GM23248 (cell line): ENCODE results near the gene LFNG. TPM values are rescaled to one million over a fixed set of nuclear protein-coding genes. Genes with fewer than 3 reads are reported as not detected.

ENCODE experiments used
- DNase-seq: peaks from one replicate; pipeline ENCODE4 v3.0.0-alpha.2; 2015
- H2AFZ ChIP-seq: fragments of 200-600 bp; sonication (generic); 2 replicates; pipeline ENCODE4 v1.6.1; 2016; ENCODE audit warnings: antibody characterized with exemption
- H3F3A ChIP-seq: fragments of 200-600 bp; sonication (generic); 2 replicates; pipeline ENCODE4 v1.6.1; 2016; ENCODE audit warnings: mild to moderate bottlenecking, antibody characterized with exemption, mixed run types; ENCODE audit not compliant: insufficient read depth
- H3K27ac ChIP-seq: fragments of 200-600 bp; sonication (generic); 2 replicates; pipeline ENCODE4 v1.5.1; 2016; ENCODE audit warnings: mild to moderate bottlenecking
- H3K27me3 ChIP-seq: fragments of 200-600 bp; sonication (generic); replicated peaks from 2 replicates; pipeline ENCODE4 v1.6.1; 2016; ENCODE audit warnings: mild to moderate bottlenecking; ENCODE audit not compliant: insufficient read depth
- H3K36me3 ChIP-seq: fragments of 200-600 bp; sonication (generic); 2 replicates; pipeline ENCODE4 v1.6.1; 2016; ENCODE audit warnings: low read depth, mild to moderate bottlenecking
- H3K4me1 ChIP-seq: fragments of 200-600 bp; sonication (generic); 2 replicates; pipeline ENCODE4 v1.6.1; 2016; ENCODE audit warnings: mild to moderate bottlenecking; ENCODE audit not compliant: insufficient read depth
- H3K4me2 ChIP-seq: fragments of 200-600 bp; sonication (generic); one replicate; pipeline ENCODE4 v1.6.1; 2016; ENCODE audit warnings: mild to moderate bottlenecking; ENCODE audit not compliant: unreplicated experiment
- H3K4me3 ChIP-seq: fragments of 200-600 bp; sonication (generic); 2 replicates; pipeline ENCODE4 v1.5.1; 2016; ENCODE audit warnings: mild to moderate bottlenecking
- H3K79me2 ChIP-seq: fragments of 200-600 bp; sonication (generic); 2 replicates; pipeline ENCODE4 v1.6.1; 2016; ENCODE audit warnings: mild to moderate bottlenecking; ENCODE audit not compliant: insufficient read depth
- H3K9ac ChIP-seq: fragments of 200-600 bp; sonication (generic); 2 replicates; pipeline ENCODE4 v1.6.1; 2016; ENCODE audit warnings: mild to moderate bottlenecking
- H3K9me2 ChIP-seq: fragments of 200-600 bp; sonication (generic); 2 replicates; pipeline ENCODE4 v1.6.1; 2016; ENCODE audit warnings: mixed run types, mild to moderate bottlenecking, moderate library complexity; ENCODE audit not compliant: insufficient read depth
- H3K9me3 ChIP-seq: fragments of 200-600 bp; sonication (generic); one replicate; pipeline ENCODE4 v1.6.1; 2017; ENCODE audit warnings: low read depth
- H4K20me1 ChIP-seq: fragments of 200-600 bp; sonication (generic); 2 replicates; pipeline ENCODE4 v1.6.0; 2016; ENCODE audit not compliant: insufficient read depth
- EZH2 ChIP-seq: fragments of 200-600 bp; sonication (generic); IDR thresholded peaks from 2 replicates; pipeline ENCODE4 v1.6.1; 2018; ENCODE audit warnings: antibody characterized with exemption, mild to moderate bottlenecking; ENCODE audit not compliant: insufficient read depth, poor library complexity, severe bottlenecking
- EZH2phosphoT487 ChIP-seq: fragments of 200-600 bp; sonication (generic); IDR thresholded peaks from 2 replicates; pipeline ENCODE4 v1.6.1; 2018; ENCODE audit warnings: antibody characterized with exemption, moderate library complexity, mild to moderate bottlenecking, low read depth; ENCODE audit not compliant: insufficient read depth
- WGBS, 2 experiments: methylation state at CpG; one replicate each; pipeline ENCODE4 v1.1.6; 2015 to 2017; ENCODE audit warnings: low lambda C conversion rate in 2 of 2, low coverage in 1 of 2; ENCODE audit errors: missing lambda C conversion rate in 2 of 2; 5-methylcytosine and 5-hydroxymethylcytosine counted together
- in situ Hi-C: fragments of 300-500 bp; cut with MboI; formaldehyde crosslinking; loops from 2 replicates; pipeline ENCODE4 v1.15.0; 2020
- polyA plus RNA-seq: library from polyadenylated mRNA; unstranded; fragments of >200 nt; fragmentation: Nextera tagmentation; extraction: Ambion mirVana; gene quantifications from 2 replicates; pipeline ENCODE4 v1.2.1, GENCODE V29; 2016
- total RNA-seq: library from RNA; depleted of rRNA; stranded (reverse); fragments of >200 nt; shearing (Covaris generic); gene quantifications from 2 replicates; pipeline ENCODE4 v1.2.3, GENCODE V29; 2014

LFNG gene
- total and polyA plus RNA-seq, 2 experiments from 2014 or later = 0.18 to 3.6 TPM

GRCh38 chr7:2540641-2541051 lies 21.1 kb downstream of the LFNG start:
- in situ Hi-C loops = no loop called here
- Histone ChIP-seq H3K27me3 (no peaks in the 10 kb centered on the region), H4K20me1 (no peaks in the 10 kb centered on the region), H3K9me3 (no peaks in the 10 kb centered on the region), H3K36me3 (no peaks in the 10 kb centered on the region), H2AFZ (no peak overlapping the region), H3K4me1 (no peaks in the 10 kb centered on the region), H3K4me3 (no peak overlapping the region), H3K27ac (no peak overlapping the region), H3K4me2 (no peak overlapping the region), H3K79me2 (no peaks in the 10 kb centered on the region), H3F3A (no peaks in the 10 kb centered on the region), H3K9ac (no peak overlapping the region), H3K9me2 (no peaks in the 10 kb centered on the region)
- WGBS, 2 experiments = 86 to 90% methylated on average over 14 to 19 of the region's 19 CpGs
- DNase-seq = no peak
- TF ChIP-seq EZH2phosphoT487 (no peak), EZH2 (no peak)

DNA sequence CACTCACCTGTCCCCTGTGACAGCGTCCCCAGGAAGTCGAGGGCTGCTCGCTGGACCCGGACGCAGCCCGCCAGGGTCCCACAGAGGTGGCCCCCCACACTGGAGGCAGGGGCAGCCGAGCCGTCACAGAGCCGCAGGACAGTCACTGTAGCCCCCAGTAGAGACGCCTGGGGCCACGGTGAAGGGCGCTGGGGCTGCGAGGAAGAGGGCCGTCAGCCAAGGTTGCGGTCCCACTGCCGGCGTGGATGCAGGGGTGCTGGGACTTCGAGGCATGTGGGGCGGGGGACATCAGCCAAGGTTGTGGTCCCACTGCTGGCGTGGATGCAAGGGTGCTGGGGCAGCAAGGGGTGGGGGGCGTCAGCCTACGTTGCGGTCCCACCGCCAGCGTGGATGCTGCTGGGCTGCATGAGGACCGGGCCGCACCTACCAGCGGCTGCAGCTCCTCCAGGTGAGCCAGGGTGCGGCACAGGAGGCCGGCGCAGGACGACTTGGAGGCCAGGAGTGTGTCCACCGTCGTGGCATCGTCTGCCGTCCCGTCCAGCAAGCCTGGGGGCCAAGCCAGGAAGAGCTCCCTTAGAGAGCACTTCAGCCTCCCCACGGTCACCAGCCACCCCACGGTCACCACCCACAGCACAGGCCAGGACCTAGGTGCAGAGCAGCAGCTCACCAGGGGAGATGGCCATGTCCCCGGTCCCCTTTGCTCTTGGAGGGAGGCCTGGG lies 21.9 kb downstream of the LFNG start:
- Histone ChIP-seq H3K36me3 (no peaks in the 10 kb centered on the region), H2AFZ (no peak overlapping the region), H3K79me2 (no peaks in the 10 kb centered on the region), H3K4me3 (no peak overlapping the region), H3K9ac (no peak overlapping the region), H3K4me2 (no peak overlapping the region), H3K27me3 (no peaks in the 10 kb centered on the region), H3K9me3 (no peaks in the 10 kb centered on the region), H3K9me2 (no peaks in the 10 kb centered on the region), H4K20me1 (no peaks in the 10 kb centered on the region), H3K27ac (no peak overlapping the region), H3F3A (no peaks in the 10 kb centered on the region), H3K4me1 (no peaks in the 10 kb centered on the region)
- 91 to 94% methylated on average over 30 of the region's 40 CpGs for WGBS, 2 experiments
- in situ Hi-C loops = no loop called here
- no peak for TF ChIP-seq EZH2
- no peak for TF ChIP-seq EZH2phosphoT487
- no peak for DNase-seq

GRCh38 chr7:2542011-2542915 lies 22.7 kb downstream of the LFNG start:
- no peak for DNase-seq
- Histone ChIP-seq H3K79me2 (no peaks in the 10 kb centered on the region), H4K20me1 (no peaks in the 10 kb centered on the region), H3K4me1 (no peaks in the 10 kb centered on the region), H3K9me3 (no peaks in the 10 kb centered on the region), H3K9ac (no peak overlapping the region), H3K27ac (no peak overlapping the region), H3K4me3 (no peak overlapping the region), H3K9me2 (no peaks in the 10 kb centered on the region), H3K36me3 (no peaks in the 10 kb centered on the region), H3K4me2 (no peak overlapping the region), H3K27me3 (no peaks in the 10 kb centered on the region), H3F3A (no peaks in the 10 kb centered on the region), H2AFZ (no peak overlapping the region)
- 94% methylated on average over 20 to 25 of the region's 25 CpGs for WGBS, 2 experiments
- TF ChIP-seq EZH2phosphoT487 (no peak), EZH2 (no peak)
- in situ Hi-C loops = no loop called here

DNA sequence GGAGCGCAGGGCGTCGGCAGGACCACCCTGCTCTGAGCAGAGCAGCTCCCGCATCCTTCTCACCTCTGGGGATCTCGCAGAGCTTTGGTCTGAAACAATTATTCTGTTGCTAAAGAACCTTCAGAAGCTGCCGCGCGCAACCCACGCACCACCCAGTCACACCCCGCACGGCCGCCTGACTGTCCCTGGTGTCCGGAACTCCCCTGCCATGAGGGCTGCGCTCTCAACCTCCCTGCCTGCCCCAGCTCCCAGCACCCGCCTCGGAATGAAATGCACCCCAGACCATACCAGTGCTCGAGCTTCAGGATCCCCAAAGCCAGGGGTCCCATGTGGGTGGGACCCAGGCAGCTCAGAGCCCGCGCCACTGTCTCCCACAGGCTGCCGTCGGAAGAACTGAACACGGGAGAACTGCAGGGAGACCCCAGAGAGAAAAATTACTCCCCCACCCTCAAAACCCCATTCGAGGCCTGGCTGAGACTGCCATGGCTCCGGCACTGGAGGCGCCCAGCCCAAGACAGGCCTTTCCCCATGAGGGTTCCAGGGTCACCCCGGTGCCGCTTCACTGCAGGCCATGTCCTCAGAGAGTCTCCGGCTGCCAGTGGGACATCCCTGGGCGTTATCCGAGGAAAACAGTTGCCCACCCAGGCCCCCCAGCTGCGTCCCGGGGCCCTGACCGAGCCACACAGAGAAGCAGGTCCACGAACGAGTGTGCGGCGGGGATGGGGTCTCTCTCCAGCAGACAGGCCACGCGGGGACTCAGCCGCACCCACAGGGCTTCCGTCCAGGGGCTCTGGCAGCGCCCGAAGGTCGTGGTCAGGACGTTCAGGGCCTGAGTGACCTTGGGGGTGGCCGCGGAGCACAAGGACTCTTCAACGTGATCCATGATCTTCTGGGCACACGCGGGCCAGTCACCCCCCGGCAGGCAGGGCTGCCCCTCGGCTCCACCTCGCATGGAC lies 23.6 kb downstream of the LFNG start:
- no peak overlapping the region for H3K4me2 ChIP-seq
- no peak for TF ChIP-seq EZH2phosphoT487
- no peak for TF ChIP-seq EZH2
- H3K27ac ChIP-seq = no peak overlapping the region
- in situ Hi-C loops = no loop called here
- DNase-seq = no peak
- H3K9ac ChIP-seq = no peak overlapping the region
- no peaks in the 10 kb centered on the region for H3K9me3 ChIP-seq
- H3K9me2 ChIP-seq = no peaks in the 10 kb centered on the region
- no peaks in the 10 kb centered on the region for H3F3A ChIP-seq
- 93% methylated on average over 48 to 53 of the region's 53 CpGs for WGBS, 2 experiments
- no peaks in the 10 kb centered on the region; the same call in 1 of the 2 replicates for H3K36me3 ChIP-seq
- no peaks in the 10 kb centered on the region for H3K4me1 ChIP-seq
- H4K20me1 ChIP-seq = no peaks in the 10 kb centered on the region
- no peak overlapping the region for H2AFZ ChIP-seq
- no peaks in the 10 kb centered on the region for H3K27me3 ChIP-seq
- no peaks in the 10 kb centered on the region for H3K79me2 ChIP-seq
- no peak overlapping the region for H3K4me3 ChIP-seq
